ENCODE data around the gene METTL6.

DNA sequence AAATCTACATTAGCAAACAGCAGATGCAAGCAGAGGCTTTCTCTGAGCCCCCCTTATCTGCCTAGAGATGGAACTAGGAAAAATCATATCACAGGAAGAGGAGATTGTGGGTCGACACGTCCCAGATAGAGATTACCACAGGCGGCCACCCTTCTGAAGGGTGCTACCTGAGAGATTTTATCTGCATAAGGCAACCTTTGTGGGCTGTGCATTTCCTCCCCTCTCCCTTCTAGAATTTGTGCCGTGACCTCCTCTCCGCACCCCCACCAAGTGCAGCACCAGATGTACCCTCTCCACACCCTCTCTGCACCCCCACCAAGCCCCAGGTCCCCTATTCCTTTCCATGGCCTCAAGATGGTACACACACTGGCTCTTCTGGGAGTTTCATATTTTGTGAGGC lies 27.4 kb downstream of the METTL6 start:
- TF ChIP-seq POLR2AphosphoS5 (IDR thresholded peaks at IDR 0.05; ENCODE audit: low read depth) = no peak
- TF ChIP-seq, protein P1, sequence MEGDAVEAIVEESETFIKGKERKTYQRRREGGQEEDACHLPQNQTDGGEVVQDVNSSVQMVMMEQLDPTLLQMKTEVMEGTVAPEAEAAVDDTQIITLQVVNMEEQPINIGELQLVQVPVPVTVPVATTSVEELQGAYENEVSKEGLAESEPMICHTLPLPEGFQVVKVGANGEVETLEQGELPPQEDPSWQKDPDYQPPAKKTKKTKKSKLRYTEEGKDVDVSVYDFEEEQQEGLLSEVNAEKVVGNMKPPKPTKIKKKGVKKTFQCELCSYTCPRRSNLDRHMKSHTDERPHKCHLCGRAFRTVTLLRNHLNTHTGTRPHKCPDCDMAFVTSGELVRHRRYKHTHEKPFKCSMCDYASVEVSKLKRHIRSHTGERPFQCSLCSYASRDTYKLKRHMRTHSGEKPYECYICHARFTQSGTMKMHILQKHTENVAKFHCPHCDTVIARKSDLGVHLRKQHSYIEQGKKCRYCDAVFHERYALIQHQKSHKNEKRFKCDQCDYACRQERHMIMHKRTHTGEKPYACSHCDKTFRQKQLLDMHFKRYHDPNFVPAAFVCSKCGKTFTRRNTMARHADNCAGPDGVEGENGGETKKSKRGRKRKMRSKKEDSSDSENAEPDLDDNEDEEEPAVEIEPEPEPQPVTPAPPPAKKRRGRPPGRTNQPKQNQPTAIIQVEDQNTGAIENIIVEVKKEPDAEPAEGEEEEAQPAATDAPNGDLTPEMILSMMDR (IDR thresholded peaks at IDR 0.05; ENCODE audit: insufficient read depth, low read length) = no peak

All from HL-60 (cell line).